Head of caudate nucleus (tissue), 42 donors: ENCODE data around the gene ARHGDIA.
"Not testable (repeated sequence)": the region's sequence is repeated elsewhere in the genome, so short reads cannot be mapped to it uniquely, and the experiment has no call there.

Experiments
- DNase-seq, 42 donors: peaks; one replicate each; pipeline versions ENCODE4 v3.0.0 to v3.0.0-alpha.2; 2020 to 2021; ENCODE audit warnings: mixed read lengths in 7 of 42
- intact Hi-C: fragments of 100-400 bp; cut with DNase I; formaldehyde crosslinking; loops from one replicate; pipeline ENCODE4 v1.15.0; 2022

ARHGDIA gene

DNA sequence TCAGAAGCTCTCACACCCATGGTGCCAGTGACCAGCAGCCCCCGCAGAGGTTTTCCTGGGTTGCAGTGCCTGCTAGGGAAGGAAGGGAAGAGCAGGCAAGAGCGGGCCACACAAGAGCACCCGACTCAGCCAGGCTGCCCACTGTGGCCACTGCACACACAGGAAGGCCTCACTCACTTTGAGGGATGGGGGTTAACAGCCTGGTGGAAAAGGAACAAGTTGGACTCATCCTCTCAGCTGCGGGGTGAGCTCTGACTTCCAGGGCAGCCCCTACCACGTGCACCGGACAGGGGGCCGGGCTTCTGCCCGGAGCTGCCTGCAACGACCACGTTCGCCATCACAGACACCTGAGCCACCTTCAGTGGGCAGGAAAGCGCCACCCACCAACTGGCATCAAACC lies 18.9 kb downstream of the ARHGDIA start:
- intact Hi-C loops: no loop called here
- DNase-seq: no peak

DNA sequence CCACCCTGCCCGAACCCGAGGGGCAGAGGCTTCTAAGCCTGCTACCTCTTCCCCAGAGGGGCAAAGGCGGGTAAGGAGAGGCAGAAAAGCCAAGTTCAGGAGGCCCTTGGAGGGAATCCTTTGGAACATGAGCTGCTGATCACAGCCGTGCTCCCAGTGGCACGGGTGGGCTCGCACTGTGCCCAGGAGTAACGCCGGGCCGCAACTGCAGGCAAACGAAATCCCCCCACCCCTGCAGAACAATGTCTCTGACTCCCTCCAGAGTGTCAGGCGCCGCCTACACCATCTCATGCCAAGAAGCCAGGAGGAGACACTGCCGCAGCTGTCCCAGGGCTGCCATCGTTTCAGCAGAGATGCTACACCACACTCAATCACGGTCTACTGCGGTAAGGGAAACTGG lies 19.7 kb downstream of the ARHGDIA start:
- intact Hi-C loops: no loop called here
- no peak for DNase-seq

DNA sequence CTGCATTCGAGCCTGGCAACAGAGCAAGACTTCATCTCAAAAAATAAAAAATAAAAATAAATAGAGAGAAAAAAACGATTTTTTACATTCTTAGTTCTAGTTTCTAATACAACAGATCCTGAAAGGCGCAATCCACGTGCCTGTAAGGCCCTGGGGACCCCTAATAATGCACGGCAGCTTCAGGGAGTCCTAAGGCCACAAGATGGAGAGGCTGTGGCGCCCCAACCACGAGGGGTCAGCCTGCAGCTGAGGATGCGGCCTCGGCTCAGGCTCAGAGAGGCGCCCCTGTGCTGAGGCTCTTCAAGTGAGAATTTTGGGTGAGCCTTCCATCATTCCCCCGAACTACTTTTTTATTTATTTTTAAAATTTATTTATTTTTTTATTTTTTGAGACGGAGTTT lies 21.7 kb downstream of the ARHGDIA start:
- DNase-seq: no peak
- intact Hi-C loops: no loop called here

DNA sequence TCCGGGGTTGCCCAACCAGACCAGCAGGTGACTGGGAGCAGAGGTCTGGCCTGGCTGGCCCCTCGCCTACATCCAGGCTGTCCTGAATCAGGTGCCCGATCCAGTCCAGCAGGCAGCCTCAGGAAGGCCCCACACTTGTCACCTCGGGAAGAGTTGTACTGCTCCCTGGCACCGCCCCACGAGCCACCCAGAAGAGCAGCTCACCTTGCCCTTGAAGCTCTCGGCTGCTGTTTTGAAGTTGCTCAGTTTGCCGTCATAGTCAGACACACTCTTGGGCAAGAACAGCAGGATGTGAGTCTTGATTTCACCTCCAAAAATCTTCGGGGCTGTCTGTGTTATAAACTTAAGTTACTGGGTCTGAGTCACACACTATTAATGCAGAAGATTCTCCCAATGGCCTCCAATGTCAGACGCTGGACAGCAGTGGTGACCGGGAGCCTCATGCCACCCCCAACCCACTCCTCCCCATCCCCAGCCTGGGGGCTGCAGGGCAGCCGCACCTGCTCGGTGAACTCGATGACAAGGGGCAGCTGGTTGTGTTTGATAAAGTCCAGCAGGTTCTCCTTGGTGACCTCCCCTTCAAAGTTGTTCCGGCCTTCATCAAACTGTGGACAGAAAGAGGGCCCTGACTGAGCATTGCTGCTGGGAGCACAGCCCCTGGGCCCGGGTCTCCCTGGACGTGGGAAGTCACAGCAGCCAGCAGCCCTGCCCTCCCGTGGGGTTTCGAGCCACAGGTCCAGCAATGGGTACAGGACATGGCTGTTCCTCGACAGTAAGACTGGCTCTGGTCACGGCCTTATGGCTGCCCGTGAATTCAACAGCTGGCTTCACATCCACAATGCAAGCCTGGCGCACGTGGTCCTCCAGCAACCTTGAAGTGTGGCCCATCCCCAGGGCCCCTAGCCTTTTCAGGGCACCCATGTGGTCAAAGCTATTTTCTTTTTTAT lies 24.1 kb downstream of the ARHGDIA start:
- intact Hi-C loops: no loop called here
- DNase-seq: no peak

DNA sequence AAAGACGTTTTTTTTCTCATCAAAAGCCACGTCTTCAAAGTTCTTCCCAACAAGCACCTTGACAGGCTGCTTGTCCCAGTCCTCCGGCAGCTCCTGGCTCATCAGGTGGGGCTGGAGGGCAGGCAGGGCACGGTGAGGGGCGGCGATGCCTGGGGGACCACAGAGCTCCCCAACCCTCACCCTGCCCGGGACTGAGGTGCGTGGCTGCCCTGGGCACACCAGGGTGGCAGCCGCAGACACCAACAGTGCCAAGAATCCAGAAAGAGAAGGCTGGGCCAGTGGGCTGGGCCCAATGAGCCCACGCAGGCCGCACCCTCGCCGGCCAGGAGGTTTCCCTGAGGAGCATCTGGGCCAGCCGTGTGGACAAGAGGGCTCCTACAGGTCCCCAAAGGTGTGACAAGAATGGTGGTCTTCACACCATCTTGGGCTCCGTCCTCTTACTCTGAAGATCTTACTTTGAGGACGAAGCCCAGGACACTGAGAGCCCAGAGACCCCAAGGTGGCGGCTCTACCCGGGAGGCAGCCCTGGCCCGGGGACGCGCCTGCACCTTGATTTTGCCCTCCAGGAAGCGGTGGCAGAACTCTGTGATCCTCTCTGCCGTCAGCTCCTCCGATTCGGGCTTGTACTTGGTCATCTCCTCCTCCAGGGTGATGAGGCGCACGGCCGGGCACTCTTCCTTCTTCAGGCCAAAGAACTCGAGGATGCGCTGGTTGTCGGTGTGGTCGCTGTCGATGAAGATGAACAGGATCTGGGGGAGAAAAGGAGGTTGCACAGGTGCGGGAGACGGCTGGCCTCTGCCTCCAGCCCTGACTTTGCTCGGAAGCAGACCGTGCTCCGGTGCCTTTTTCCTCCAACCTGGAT lies 25.0 kb downstream of the ARHGDIA start:
- DNase-seq: no peak
- intact Hi-C loops: no loop called here

DNA sequence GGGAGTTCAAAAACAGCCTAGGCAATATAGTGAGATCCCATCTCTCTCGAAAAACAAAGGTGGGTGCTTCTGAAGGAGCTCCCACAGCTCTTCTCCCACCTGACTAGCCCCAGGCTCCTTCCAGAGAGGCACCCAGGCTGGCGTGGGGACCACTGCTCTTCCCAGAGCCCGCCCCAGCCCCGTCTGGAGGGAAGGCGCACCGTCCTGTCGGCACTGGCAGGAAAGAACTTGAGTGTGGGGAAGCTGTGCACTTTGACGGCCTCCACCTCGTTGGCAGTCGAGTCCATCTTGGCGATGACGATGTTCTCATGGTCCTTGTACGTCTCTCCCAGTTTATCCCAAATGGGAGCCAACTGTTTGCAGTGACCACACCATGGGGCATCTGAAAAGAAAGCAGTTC lies 25.8 kb downstream of the ARHGDIA start:
- DNase-seq: no peak
- intact Hi-C loops: no loop called here

DNA sequence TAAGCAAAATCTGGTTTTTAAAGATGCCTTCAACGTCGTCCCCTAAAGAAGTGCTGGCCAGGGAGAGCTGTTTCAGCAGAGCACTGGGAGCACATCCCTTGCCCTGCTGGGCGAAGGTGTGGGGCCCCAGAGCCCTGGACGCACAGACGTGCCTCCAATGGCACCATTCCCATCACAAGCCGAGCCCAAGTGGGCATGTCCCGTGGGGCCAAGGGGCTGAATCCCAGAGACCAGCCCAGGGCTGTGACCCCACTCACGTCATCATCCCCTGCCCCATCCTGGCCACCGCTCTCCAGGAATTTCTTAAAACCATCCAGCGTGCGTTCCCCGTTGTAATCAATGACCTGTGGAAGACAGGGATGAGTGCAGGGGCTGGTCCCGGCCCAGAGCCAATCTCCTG lies 26.2 kb downstream of the ARHGDIA start:
- no peak for DNase-seq
- intact Hi-C loops: no loop called here

DNA sequence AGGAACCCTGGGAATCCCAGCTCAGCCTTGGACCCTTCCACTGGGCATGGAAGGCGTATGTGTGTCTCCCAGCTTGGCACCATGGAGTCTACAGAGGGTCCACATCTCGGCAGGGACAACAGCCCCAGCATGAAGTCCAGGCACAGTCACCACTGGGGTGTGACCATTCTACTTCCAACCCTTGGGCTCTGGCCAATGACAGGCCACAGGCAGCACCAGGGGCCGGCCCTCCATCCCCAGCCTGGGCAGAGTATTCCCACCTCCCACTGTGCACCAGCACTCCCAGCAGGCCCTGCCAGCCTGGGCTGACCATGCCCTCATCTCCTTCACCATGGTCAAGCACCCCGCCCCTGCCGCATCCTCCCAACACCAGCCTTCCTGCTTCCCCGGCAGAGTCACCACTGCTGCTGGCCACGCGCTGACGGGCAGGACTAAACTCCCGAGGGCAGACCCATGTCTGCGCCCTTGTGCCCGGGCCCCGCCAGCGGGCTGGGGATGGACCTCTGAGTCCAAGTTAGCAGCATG lies 26.7 kb downstream of the ARHGDIA start:
- DNase-seq: no peak
- intact Hi-C loops: no loop called here

DNA sequence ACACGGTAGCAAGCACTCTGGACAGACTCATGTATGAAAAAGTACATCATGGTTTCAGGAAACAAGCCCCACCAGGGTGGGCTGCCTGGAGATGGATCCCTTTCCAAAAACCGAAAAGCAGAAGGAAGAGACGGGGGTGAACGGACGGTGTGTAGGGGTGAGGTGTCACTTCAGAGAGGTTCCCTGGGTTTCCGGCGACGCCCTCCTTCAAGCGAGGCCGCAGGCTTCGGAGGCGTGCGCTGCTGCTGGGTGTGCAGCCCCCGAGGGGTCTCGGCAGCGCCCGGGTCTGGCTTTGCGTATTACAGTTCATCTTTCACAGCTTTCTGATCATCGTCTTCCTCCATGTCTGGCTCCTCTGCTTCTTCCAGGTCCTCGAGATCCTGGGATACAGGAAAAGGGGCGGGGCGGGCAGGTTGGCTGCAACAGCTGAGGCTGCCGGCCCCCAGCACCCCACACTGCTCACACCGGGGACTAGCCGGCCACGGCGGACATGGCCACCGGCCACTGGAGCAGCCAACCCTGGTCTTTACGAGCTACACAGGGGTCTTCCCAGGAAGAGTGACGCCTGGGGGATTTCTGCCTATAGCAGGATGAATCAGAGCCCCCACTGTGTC lies 27.3 kb downstream of the ARHGDIA start:
- DNase-seq: no peak
- intact Hi-C loops: no loop called here

DNA sequence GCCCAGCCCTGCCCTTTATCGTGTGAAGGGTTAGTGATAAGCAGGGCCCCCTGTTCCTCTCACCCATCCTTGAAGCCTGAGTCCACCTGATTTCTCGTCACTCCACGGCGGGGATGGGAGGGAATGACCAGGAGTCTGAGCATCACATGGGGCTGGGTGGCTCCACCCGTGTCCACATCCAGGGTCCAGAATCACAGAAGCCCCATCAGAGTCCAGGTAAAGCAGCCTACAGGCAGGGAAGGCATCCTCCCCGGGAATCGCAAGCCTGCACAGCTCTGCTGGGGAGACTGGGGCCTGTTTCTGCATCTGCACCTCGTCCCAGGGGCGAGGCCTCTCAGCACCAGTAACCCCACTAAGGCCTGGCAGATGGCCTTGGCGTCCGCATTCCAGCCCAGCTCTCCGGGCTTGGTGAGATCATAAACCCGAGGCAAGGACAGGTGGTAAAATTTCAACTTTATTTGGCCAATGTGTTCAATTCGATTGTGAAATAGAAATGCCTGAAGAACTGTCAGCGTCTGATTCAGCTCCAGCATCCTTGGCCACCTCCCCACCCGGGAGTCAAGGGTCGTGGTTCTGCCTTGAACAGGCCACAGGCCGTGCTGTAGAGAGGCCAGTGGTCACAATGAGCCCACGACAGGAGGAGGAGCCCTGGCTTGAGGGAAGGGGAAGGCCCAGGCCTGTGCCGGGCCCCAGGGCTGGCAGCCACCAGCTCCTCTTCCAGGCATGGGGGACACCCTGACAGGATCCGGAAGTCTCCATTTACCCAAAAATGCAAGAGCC lies 28.2 kb downstream of the ARHGDIA start:
- DNase-seq: no peak
- intact Hi-C loops: no loop called here

DNA sequence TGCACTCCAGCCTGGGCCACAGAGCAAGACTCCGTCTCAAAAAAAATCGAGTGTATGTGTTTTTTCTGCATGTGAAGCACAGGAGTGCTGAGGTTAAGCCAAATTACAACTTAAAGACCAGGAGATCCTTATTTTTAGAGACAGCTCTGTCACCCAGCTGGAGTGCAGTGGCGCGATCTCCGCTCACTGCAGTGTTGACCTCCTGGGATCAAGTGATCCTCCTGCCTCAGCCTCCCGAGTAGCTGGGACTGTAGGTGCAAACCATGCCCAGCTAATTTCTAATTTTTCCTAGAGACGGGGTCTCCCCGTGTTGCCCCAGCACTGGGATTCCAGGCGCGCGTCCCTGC lies 28.8 kb downstream of the ARHGDIA start:
- no peak for DNase-seq
- intact Hi-C loops: no loop called here

DNA sequence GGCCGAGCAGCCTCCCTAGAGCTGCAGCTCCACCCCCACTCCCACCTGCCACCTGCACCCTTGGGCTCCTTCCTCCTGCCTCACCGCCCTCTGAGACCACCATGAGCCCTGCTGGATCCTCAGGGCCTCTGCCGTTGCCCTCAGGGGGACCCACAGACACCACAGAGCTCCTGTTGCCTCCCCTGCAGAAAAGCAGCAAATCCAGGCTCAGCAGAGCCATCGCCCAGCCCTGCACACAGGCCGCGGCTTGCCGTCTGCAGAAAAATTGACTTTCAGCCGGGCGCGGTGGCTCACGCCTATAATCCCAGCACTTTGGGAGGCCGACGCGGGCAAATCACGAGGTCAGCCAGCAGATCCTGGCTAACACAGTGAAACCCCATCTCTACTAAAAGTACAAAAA lies 29.3 kb downstream of the ARHGDIA start:
- no peak for DNase-seq
- intact Hi-C loops: no loop called here

DNA sequence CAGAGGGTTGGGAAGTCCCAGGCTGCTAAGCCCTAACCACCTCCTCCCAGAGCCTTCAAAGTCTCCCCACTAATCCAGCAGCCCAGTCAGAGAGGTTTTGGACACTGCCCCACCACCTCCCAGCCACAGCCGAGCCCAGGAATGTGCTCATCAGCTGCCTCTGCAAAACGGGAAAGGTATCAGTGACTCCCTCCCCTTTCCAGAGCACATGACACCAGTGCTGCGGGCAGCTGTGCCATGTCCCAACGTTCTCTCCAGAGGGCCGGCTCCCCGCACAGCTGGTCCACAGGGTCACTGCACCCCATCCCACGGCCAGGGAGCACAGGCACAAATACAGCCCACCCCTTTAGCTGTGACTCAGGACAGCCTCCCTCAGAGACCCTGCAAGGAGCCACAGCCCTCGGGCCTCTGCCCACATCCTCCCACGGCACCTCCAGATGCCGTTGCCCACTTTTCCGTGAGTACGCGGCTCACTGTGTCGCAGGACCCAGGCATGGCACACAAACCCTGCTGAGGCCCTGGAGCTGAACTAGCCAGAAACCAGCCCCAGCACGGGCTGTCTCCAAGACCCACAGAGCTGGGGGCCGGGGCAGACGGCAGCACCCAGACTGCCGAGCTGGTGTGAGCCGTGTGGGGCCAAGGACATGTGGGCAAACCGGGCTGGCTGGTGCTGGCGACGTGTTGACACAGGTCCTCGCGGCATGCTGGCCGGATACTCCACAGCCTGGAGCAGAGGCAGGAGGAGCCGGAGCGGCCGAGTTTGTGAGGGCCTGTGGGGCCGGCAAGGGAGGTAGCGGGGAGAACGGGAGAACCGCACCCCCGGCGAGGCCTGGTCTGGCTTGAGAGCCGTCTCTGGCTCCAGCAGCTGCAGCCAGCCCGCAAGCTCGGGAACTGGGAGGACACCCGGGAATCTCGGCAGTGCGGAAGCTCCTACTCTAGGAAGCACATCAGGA lies 30.0 kb downstream of the ARHGDIA start:
- no peak for DNase-seq
- intact Hi-C loops: no loop called here

DNA sequence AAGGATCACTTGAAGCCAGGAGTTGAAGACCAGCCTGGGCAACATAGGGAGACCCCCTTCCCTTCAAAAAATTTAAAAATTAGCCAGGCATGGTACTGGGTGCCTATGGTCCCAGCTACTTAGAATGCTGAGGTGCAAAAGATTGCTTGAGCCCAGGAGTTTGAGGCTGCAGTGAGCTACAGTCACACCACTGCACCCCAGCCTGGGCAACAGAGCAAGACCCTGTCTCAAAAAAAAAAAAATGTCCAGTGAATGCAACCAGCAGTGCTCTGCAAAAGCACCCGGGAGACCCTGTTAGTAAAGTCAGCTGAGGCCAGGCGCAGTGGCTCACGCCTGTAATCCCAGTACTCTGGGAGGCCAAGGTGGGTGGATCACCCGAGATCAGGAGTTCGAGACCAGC lies 31.1 kb downstream of the ARHGDIA start:
- DNase-seq, intact Hi-C loops: not testable (repeated sequence)

DNA sequence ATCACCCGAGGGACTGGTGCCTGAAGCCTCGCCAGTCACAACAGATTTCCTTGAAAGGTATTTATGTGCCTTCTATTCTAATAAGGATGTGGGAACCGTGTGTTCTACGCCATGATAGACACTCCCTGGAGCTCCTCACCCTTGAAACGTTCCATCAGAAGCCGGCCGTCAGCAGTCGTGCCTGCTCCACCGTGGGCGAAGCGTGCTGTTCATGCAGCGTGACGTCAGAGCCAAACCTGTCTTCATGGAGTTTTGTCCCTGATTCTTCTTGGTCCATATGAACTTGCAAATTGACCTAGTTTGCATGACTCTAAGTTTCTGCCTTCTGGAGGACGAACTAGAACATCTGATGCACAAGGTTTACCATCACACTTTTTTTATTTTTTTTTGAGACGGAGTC lies 31.8 kb downstream of the ARHGDIA start:
- no peak for DNase-seq
- intact Hi-C loops: no loop called here

DNA sequence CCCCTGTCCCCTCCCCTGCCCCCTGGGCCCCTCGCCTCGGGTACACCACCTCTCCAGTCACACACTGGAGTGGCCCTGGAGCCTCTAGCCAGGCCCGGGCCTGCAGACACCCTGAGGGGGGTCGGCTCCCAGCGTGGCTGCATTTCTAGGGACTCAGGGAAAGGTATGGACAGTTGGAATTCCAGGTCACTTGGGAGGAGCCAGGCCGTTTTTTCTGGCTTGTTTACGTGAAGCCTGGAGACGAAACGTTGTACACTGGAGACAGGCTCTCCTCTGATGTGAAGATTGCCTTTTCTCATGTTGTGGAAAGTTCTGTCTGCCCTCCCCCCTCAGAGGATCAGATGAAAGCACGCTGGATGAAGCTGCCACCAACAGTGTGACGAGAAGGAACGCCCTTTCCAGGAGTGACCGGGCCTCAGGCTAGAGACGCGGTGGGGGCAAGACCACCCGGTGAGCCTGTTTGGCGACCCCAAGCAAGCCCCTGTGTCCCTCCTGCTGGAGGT lies 32.3 kb downstream of the ARHGDIA start:
- no peak for DNase-seq
- intact Hi-C loops: no loop called here

DNA sequence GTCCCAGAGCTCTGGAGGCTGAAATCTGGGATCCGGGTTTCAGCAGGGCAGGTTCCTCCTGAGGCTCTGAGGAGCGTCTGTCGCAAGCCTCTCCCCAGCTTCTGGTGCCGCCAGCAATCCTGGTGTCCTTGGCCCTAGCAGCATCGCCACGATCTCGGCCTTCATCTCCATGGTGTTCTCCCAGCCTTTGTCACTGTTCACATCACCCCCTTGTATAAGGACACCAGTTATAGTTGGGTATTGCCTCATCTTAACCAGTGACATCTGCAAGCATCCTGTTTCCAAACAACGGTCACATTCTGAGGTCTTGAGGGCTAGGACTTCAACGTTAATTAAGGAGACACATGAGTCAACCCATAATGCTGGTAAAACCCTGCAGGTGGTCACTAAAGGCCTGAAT lies 33.5 kb downstream of the ARHGDIA start:
- intact Hi-C loops: loop anchor here (2.0 kb wide), 1 partner anchor 21 kb away; no protein-coding TSS in a partner anchor

DNA sequence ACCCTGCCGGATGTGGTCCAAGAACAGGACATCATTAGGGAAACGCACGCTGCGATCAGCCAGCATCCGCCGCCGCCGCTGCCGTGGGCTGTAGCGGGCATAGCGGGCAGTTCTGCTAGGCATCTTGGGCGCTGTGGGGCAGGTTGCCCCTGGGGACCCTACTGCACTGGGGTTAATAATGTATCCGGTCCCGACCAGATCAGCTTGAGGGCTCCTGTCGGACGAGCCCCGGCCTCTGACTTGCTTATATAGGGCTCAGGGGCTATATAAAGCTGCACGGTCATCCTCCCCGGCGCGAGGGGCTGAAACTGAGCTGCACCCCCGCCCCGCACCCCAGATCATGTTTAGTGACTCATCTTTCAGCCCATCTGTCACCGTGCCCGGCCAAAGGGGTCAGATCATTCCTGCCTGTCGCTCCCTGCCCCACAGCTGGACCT lies 36.3 kb downstream of the ARHGDIA start, which contains the start of gene PPP1R27:
TSS of gene PPP1R27 (minus strand) at position 220 of the 437 bp plus-strand sequence. CDS start at position 123, 97 bp downstream.
- intact Hi-C loops: no loop called here
- no peak for DNase-seq

More for the DNA sequence above, 33.5 kb downstream of the ARHGDIA start:
- no peak for DNase-seq
